Stimulated activated CD4-positive, alpha-beta T cell treated with anti-CD3 and anti-CD28 coated beads, Interleukin-1b, Interleukin-23, amount 100 ng/mL, for 24 hours (primary cell): ENCODE data around the gene LDB2.

Experiments
- DNase-seq, 4 experiments: peaks; one replicate each; pipeline ENCODE4 v3.0.0-alpha.2; 2020; ENCODE audit warnings: low read depth in 4 of 4, low spot score in 1 of 4

LDB2 gene

DNA sequence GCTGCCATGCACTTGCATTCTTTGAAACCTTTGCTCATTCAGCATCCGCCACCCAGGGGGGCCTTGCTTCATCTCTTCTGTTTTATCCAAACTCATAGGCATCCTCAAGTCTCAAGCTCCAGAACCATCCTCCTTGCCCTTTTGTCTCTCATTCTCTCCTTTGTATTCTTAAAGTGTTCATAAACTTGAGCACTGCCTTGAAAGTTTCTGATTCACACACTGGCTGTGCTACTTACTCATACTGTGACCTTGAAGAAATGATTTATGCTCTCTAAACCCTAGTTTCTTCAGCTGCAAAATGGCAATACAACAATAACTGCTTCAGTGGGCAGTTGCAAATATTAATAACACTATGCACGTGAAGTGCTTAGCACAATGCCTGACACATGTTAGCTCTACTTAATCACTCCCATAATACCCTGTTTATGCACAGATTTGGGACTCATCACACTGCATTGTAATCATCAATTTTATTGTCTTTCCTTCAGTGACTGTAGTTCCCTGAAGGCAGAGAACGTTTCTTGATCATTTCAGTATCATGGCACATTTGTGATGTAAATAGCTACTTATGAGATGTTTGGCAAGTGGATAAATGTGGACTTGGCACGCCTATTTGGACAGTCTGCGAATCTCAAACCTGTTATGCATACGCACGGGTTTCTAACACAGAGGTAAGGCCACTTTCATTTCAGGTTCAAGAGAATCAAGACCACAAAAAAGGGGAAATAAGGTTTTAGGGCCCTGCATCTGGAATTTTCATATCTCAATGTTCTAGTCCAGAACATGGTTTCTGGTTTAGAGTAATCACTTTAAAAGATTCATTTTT, 291.0 kb downstream of the LDB2 start:
- no peak for DNase-seq

GRCh38 chr4:16606691-16607090, 291.8 kb downstream of the LDB2 start:
- no peak for DNase-seq

GRCh38 chr4:16603178-16603577, 295.3 kb downstream of the LDB2 start:
- no peak for DNase-seq

DNA sequence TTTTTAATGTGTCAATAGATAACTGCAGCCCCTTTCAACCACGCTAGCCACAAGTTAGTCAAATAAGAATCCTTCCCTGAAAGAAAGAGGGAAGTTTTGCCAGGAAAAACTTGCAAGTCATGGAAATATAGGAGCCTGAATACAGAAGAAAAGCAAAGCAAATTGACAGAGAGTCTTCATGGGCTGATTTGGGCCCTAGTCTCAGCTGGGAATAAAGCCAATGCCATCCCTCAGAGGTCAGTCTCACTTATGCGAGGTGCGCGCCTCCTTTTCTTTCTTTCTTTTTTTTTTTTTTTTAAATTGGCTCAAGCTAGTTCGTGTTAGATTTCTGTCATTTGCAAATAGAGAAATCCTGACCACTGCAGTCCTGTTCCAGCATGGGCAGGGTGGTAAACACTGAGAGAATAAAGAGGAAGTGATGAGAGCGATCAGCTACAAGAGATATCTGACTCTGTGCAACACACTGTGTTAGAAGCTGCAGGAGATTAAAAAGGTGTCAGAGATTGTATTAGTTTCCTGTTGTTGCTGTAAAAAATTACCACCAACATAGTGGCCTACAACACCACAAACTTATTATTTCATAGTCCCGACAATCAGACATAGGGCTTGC, 299.7 kb downstream of the LDB2 start:
- DNase-seq = no peak

- DNase-seq = no peak
These were observed 300.4 kb downstream of the LDB2 start for GRCh38 chr4:16597845-16598596.

DNA sequence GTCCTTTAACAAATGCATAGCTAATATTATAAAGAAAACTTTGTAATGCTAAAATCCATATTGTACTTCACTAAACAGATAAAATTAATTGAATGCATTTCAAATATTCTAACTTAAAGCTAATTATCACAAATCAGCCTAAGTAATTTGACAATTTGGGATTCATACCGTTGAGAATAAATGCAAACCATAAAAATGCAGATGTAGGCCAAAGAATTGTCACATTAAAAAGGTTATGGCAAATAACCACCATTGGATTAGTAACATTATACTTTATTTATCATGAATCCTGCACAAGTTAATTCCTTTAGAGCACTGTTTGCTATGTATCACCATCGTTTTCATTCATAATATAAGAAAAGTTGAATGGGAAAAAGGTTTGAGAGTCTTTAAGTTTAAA, 301.0 kb downstream of the LDB2 start:
- DNase-seq = no peak

DNA sequence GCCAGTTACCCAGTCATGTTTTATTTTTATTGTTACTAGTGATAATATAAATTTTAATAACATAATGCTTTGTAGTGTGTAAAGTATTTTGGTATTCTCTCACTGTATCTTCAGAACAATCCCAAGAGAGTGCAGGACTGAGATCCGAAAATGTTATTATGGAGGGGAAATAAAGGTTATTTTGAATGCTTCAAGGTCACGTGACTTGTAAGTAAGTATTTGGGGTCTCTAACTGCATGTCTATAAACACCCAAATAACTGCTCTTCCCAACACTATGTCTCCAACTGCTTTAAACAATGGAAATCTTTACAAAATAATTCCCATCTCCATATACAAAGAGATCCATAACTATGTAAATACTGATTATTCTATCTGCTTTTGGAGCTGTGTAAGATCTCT, 302.2 kb downstream of the LDB2 start:
- DNase-seq = no peak

- DNase-seq = no peak
These were observed 304.3 kb downstream of the LDB2 start for GRCh38 chr4:16594128-16594527.

GRCh38 chr4:16593386-16593785, 305.1 kb downstream of the LDB2 start:
- no peak for DNase-seq

- no peak for DNase-seq
These were observed 307.1 kb downstream of the LDB2 start for GRCh38 chr4:16591272-16591826.

DNA sequence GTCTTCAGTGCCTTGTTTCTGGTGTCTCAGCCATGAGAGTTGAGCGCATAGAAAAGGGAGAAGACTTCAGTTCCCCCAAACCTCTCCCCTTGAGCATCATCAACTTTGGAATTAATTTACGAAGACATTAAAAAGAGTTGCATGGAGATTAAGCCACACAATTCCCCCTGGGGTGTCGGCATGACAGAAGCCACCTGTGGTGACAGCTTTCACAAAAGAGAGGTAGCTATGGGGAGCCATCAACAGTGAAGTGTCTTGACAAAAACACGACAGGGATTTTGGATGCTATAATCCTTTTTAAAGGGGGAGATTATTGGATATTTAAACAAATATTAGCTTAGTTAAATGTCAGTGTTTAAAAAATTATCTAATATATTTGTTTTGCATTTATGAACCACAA, 307.6 kb downstream of the LDB2 start:
- no peak for DNase-seq

DNA sequence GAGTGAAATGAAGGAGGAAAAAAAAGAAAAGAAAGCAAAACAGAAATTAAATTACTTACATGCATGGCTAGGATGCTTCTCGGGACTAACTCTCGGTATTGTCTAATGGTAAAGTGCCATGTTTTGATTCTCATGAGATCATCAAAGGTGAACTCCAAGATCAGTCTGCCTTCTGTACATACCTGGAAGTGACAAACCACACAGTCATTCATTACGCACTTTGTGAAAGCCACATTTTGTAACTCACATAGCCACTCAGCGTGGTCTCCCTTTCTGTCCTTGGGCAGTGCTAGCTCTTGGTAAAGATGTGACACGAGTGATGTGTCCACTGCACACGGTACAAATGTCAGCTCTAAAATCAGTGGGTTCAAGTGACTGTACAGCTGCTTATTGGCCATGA, 309.8 kb downstream of the LDB2 start:
- no peak for DNase-seq

- DNase-seq = no peak
These were observed 310.3 kb downstream of the LDB2 start for GRCh38 chr4:16588149-16588548.

- no peak for DNase-seq
These were observed 313.4 kb downstream of the LDB2 start for GRCh38 chr4:16585053-16585452.

DNA sequence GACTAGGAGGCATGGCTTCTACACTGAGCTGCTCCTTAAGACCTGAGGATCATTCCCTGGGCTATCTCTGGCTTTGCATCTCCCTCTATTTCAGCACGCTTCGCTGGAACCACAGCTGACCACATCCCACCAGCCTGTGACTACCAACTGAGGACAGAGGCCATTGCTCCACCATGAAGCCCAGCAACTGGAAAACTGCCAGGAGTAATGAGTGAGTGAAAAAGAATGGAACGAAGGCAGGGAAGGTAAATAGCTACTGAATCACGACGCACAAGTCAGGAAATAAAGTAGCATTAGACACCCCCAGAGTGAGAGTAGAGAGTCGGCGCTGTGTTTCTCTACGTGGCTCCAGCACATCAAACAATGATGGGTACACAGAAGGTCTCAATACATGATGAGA, 314.7 kb downstream of the LDB2 start:
- DNase-seq = no peak

DNA sequence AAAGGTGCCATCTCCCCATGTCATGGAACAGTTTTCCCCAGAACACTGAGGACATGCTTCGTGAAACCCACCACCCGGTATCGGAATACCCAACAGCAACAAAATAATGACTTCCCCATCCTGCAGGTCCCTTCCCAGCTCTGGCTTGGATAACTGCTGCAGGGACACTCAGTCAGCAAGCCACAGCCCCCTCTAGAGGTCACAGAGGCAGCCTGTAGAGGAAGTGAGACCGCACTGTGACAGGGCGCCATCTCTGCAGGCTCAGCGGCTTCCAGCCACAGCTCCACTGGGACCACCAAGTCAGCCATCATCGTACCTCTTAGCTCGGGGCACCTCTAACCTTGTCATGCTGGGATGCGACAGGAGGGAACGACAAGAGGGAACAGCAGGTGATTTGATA, 315.9 kb downstream of the LDB2 start:
- no peak for DNase-seq

GRCh38 chr4:16582036-16582435, 316.4 kb downstream of the LDB2 start:
- DNase-seq = no peak

DNA sequence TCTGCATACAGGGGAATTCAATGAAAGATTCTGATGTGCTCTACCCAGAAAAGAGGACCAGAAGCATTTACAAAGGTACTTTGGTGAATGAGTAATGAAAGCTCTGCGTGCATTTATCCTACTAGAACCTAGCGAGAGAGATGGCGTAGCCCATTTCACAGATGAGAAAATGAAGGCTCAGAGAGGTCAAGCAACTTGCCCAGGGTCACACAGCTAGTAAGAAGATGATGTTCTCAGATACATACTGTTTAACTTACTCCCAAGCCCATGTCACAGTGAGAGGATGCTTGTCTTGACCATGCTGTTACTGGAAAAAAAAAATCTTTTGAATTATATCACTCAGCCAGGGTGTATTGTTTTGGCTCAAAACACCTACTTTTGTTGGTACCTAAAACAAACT, 317.3 kb downstream of the LDB2 start:
- DNase-seq = no peak

- no peak for DNase-seq
These were observed 317.9 kb downstream of the LDB2 start for GRCh38 chr4:16580514-16580913.

DNA sequence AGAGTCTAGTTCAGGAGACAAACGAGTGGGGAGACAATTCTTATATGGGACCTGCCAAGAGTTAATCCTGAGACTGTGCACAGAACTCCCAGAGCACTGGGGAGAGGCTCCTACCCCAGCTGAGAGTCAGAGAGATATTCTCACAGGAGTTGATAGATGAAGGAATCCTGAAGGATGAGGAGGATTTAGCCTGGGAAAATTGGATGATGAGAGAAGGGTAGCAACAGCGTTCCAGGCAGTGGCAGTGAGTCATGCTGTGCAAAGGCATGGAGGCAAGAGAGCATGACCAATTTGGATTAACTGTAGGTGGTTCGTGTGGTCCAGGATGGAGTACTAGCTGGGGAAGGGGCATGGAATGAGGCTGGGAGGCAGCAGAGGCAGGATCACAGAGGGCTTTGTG, 318.6 kb downstream of the LDB2 start:
- DNase-seq = no peak

- no peak for DNase-seq
These were observed 321.3 kb downstream of the LDB2 start for GRCh38 chr4:16577177-16577576.

DNA sequence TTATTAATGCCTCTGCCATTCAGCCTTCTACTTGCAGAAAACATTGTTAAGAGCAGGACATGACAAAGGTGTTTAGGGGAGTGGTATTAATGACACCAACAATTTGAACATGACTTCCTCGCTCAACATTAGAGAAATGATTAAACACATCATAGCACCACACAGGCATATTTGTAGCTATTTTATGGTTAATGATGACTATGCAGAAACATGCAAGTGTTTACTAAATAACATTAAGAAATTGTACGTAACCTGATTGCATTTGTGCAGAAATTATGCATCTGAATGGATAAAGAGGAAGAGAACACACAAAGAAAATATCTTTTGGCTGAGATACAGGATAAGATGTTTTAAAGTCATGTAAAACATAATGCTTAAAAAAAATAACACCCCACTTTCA, 323.5 kb downstream of the LDB2 start:
- DNase-seq = no peak
